NCI-H446 (cell line): Measurements from ENCODE around the gene PGPEP1.

Source experiments
- DNase-seq, 2 experiments: peaks; one replicate each; lab custom pipeline; 2025; lab: John Stamatoyannopoulos, UW

Gene PGPEP1

GRCh38 chr19:18340190-18340989 lies at the start of gene PGPEP1:
Gene PGPEP1, plus strand, starts transcription at chr19:18340598. Its CDS starts 84 bp downstream, at chr19:18340682.
- peak in 1 of 2 experiments; percentile 79 for DNase-seq

GRCh38 chr19:18291019-18291524 lies 49.3 kb upstream of the PGPEP1 start:
- DNase-seq = no peak

GRCh38 chr19:18291590-18292461 lies 48.6 kb upstream of the PGPEP1 start:
- peak; percentile 23 to 58 for DNase-seq

GRCh38 chr19:18292462-18292809 lies 48.0 kb upstream of the PGPEP1 start:
- no peak for DNase-seq

DNA sequence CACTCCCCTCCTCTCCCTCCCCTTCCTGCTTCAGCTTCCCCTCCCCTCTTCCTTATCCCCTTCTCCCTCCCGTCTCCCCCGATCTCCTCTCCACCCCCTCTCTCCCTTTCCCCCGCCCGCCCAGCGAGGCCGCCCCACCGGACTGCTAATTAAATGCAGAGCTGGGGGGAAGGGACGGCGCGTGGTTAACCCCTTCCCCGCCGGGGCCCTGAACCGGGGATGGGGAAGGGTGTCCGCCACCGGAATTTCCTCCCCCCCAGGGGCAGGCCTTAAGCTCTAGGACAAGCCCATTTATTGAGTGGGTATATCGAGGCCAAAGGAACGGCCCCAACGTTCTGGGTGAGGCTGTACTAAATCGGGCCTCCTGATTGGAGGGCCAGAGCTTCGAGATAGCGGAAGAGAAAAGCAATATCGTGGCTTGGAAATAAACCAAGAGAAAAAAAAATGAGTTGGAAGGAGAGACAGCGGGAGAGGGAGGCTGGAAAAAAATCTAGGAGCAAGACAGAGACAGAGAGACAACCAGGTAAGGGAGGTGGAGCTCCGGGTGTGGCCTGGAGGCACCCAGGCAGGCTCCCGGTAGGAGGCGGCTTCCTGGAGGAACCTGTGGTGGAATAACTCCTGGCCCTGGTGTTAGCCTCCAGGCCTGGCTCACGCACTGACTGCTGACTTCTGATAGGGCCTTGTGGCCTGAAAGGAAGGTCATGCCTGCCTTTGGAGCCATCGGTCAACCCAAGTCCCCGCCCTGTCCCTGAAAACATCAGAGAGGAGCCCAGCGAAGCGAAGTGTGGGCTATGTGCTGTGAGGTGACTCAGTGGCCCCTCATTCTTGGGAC lies 47.4 kb upstream of the PGPEP1 start:
- DNase-seq = peak in 1 of 2 experiments; percentile 30

DNA sequence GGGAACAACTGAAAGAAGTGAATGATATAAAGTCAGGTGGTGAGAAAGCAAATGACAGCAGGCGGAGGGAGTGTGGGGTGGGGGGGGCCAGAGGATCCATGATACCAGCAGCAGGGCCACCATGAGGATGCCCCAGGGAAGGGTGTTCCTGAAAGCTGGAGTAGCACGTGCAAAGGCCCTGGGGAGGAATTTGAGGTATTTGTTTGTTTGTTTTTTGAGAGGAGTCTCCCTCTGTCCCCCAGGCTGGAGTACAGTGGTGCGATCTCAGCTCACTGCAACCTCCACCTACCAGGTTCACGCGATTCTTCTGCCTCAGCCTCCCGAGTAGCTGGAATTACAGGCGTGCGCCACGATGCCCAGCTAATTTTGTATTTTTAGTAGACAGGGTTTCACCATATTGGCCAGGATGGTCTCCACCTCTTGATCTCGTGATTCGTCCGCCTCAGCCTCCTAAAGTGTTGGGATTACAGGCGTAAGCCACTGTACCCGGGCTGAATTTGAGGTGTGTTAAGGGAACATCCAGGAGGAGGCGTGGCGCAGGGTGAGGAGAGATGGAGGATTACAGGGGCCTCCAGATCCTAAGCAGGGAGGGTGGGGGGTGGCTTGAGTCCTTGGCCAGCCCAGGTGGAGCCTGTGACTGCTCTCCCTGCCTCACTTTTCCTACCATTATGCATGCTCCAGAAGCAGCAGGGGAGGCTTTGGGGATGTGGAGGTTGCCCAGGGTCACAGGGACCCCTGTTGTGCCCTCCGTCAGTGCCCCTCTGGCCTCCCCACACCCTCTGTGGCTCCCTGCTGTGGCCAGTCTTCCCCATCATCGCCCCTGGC lies 46.5 kb upstream of the PGPEP1 start:
- no peak for DNase-seq

DNA sequence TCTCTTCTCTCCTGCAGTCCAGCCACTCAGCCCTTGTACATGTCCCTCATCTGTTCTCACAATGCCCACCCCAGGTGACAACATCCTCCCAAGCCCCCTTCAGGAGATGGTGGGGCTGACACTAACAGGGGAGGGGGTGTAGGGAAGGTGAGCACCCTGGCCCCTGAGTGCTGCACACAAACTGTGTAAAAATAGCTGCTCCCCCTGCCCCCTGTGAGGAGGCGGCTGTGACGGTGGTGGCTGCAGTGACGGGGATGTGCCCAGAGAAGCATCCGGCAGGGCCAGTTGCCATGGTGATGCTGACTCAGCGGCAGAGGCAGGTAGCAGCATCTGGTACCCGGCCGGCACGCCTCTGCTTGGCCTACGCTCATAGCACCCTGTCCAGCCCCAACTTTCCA lies 45.9 kb upstream of the PGPEP1 start:
- DNase-seq = peak in 1 of 2 experiments; percentile 22

DNA sequence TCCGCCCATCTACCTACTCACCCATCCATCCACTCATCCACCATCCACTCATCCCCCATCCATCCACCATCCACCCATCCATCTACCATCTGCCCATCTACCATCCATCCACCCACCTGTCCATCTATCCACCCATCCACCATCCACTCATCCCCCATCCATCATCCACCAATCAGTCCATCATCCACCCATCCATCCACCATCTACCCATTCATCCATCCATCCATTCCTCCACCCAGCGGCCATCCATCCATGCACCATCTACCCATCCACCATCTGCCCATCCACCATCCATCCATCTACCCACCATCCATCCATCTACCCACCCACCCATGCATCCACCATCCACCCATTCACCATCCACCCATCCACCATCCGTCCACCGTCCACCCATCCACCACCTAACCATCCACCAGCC lies 45.4 kb upstream of the PGPEP1 start:
- DNase-seq = no peak

GRCh38 chr19:18297308-18297707 lies 43.1 kb upstream of the PGPEP1 start:
- no peak for DNase-seq

DNA sequence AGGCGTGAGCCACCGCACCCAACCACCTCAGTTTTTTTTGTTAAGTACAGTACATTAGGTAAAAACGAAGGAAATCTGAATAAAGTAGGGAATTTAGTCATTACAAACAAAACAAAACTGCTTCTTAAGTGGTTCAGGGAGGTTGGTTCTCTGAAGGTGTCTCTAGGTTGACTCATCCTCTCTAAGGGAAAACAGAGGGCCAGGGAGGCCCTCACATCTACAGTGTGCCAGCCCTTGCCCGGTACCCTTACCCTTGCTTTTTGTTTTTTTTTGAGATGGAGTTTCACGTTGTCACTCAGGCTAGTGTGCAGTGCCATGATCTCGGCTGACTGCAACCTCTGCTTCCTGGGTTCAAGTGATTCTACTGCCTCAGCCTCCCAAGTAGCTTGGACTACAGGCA lies 41.8 kb upstream of the PGPEP1 start:
- no peak for DNase-seq

DNA sequence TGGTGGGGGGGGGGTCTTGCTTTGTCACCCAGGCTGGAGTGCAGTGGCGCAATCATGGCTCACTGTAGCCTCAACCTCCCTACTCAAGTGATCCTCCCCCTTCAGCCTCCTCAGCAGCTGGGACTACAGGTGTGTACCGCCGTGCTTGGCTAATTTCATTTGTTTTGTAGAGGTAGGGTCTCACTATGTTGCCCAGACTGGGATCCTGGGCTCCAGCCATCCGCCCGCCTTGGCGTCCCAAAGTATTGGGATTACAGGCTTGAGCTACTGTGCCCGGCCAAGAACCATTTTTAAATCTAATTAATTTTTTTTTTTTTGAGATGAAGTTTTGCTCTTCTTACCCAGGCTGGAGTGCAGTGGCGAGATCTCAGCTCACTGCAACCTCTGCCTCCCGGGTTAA lies 40.7 kb upstream of the PGPEP1 start:
- no peak for DNase-seq

DNA sequence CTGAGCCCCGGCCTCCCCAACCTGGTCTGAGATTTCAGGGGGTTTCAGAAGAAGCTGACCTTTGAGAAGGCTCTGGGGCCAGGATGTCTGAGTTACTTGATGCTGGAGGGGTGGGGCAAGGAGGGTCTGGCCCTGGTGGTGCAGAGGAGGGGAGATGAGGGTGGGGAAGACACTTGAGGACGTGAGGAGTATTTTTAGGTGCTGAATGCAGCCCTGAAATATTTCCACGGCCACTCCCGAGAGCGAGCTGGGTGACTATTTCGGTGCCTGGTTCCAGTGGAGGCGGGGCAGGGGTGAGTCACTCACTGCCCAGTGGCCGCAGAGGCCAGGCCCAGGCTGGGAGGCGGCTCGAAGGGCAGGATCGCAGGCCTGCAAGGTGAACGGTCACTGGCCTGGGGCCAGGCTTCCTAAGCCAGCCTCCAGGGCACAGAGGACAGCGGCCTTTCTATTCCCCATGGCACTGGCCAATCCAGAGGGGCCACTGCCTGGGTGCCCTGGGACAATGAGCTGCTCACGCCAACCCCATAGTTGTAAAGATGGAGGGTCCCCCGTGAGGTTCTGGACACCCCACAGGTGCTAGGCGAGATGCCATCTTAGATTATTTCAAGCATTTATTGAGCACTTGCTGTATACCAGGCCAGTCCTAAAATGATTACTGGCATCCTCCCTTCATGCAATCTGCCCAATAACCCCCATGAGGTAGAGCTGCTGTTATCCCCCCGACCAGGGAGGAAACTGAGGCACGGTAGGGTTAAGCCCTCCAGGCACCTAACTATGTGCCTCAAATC lies 39.3 kb upstream of the PGPEP1 start:
- no peak for DNase-seq

- DNase-seq = no peak
Measured at GRCh38 chr19:18301718-18302111, 38.7 kb upstream of the PGPEP1 start.

- no peak for DNase-seq
Measured at GRCh38 chr19:18304208-18304457, 36.3 kb upstream of the PGPEP1 start.

DNA sequence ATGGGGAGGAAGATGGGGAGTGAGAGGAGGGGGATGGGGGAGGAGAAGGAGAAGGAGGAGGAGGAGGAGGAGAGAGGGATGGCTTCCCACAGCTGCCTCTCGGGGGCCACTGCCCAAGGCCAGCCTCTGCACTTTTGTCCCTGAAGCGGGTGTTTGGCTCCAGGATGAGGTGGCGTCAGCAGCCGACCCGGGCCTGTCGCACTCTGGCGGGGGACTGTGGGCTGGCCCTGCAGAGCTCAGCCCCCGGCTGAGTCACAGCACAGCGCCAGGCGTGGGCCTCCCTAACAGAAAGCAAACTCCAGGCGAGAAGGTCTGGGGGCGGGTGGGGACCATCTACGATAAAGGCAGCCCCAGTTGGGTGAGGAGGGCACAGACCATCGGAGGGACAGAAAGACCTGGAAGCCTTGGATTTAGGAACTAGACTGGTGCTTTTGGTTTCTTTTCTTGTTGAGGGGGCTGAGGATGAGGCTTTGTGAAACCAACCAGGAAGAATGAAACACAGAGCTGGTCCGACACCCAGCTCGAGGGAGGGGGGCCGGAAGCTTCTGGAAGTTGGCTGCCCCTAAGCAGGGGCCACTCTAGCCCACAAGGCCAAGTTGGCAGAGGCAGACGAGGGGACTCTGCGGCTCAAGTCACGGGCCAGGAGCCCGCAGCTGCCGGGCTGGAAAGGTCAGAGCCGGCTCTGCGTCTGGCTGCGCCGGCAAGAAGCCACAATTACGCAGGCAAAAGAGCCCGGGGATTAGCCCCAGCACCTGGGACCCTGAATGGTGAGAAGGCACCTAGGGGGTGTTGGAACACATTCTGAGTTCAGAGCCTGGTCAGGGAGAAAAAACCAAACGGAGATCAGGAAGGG lies 35.7 kb upstream of the PGPEP1 start:
- DNase-seq = no peak

- DNase-seq = no peak
Measured at GRCh38 chr19:18306209-18306887, 34.0 kb upstream of the PGPEP1 start.

- DNase-seq = no peak
Measured at GRCh38 chr19:18306888-18307260, 33.5 kb upstream of the PGPEP1 start.

DNA sequence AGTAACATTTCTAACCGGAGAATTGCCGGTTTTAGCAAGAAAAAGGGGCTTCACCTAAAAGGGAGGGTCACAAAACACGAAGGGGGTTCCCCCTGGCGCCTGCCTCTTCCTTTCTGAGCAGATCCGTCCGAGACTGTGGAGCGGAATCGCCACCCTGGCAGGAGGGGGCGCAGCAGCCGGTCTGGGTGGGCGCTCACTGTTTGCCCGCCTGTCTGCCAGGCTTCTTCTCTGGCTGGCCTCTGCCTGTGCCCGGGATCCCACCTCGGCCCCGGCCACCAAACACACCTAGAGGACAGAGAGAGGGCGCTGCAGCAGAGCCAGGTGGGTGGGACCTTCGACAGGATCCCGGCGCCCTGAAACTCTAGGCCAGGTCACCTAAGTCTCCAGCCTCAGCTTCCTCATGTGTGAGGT lies 33.1 kb upstream of the PGPEP1 start:
- DNase-seq = no peak
